Natural killer cell (primary cell): ENCODE results near the gene C6orf62. TPM values are rescaled to one million over a fixed set of nuclear protein-coding genes. Genes with fewer than 3 reads are reported as not detected.
A peak's percentile ranks its signal among the peaks of the same experiment; 100 is the strongest.
"Not testable (repeated sequence)": the region's sequence is repeated elsewhere in the genome, so short reads cannot be mapped to it uniquely, and the experiment has no call there.

ENCODE experiments used
- ATAC-seq, 3 donors: fragments of 150-1000 bp in 2 of 3; fragments of 200-7000 bp in 1 of 3; cut with Tn5 transposase; 1 replicate in 1 of 3; 2 replicates in 2 of 3; pipeline ENCODE4 v1.10.0; 2021; ENCODE audit warnings: mild to moderate bottlenecking in 2 of 3, moderate library complexity in 2 of 3
- DNase-seq, 2 donors: peaks; one replicate each; pipeline versions ENCODE4 v3.0.0 to v3.0.0-alpha.2; 2013 to 2021; ENCODE audit warnings: mixed read lengths in 1 of 2
- H3K27ac ChIP-seq: one replicate; pipeline ENCODE4 v1.5.1; 2013; ENCODE audit warnings: mild to moderate bottlenecking, low read length
- H3K27me3 ChIP-seq: one replicate; pipeline ENCODE4 v1.6.1; 2013; ENCODE audit warnings: low read length; ENCODE audit not compliant: control insufficient read depth, insufficient read depth
- H3K36me3 ChIP-seq: one replicate; pipeline ENCODE4 v1.6.1; 2013; ENCODE audit warnings: low read length; ENCODE audit not compliant: control insufficient read depth, insufficient read depth
- H3K4me1 ChIP-seq: one replicate; pipeline ENCODE4 v1.6.1; 2013; ENCODE audit warnings: low read length; ENCODE audit not compliant: control insufficient read depth, insufficient read depth
- H3K4me3 ChIP-seq: one replicate; pipeline ENCODE4 v1.5.1; 2013; ENCODE audit warnings: low read length
- H3K9me3 ChIP-seq: one replicate; pipeline ENCODE4 v1.6.1; 2013; ENCODE audit warnings: low read length; ENCODE audit not compliant: control insufficient read depth, insufficient read depth
- H3K27ac Mint-ChIP-seq, 2 donors: one replicate each; pipeline ENCODE4 v1.8.0; 2022; ENCODE audit warnings: mild to moderate bottlenecking in 2 of 2, mixed read lengths in 2 of 2, moderate library complexity in 1 of 2
- H3K27me3 Mint-ChIP-seq, 2 donors: one replicate each; pipeline ENCODE4 v1.8.0; 2022; ENCODE audit warnings: low read depth in 2 of 2, mixed read lengths in 2 of 2
- H3K36me3 Mint-ChIP-seq: one replicate; pipeline ENCODE4 v1.8.0; 2022; ENCODE audit warnings: mixed read lengths
- H3K4me1 Mint-ChIP-seq, 2 donors: one replicate each; pipeline ENCODE4 v1.8.0; 2022; ENCODE audit warnings: mixed read lengths in 2 of 2
- H3K4me3 Mint-ChIP-seq: one replicate; pipeline ENCODE4 v1.8.0; 2022; ENCODE audit warnings: mild to moderate bottlenecking, moderate library complexity, mixed read lengths
- H3K9me3 Mint-ChIP-seq, 2 donors: one replicate each; pipeline ENCODE4 v1.8.0; 2022; ENCODE audit warnings: mixed read lengths in 2 of 2
- WGBS: methylation state at CpG from one replicate; pipeline ENCODE4 v1.1.7; 2013; ENCODE audit warnings: missing lambda C conversion rate; ENCODE audit not compliant: insufficient coverage; 5-methylcytosine and 5-hydroxymethylcytosine counted together
- intact Hi-C: fragments of 100-400 bp; cut with micrococcal nuclease; formaldehyde crosslinking; loops from one replicate; pipeline ENCODE4 v1.14.2; 2022
- total RNA-seq, 4 donors: library from RNA; stranded (reverse); fragments of 120-200 nt in 1 of 4; gene quantifications; one replicate each; pipeline versions ENCODE4 v1.2.3 to v1.2.4, GENCODE V29; 2013 to 2022
- TF ChIP-seq, protein P1 (sequence below): fragments of 200-600 bp; IDR thresholded peaks from one replicate; pipeline ENCODE4 v1.8.0; 2022; ENCODE audit warnings: antibody characterized with exemption

C6orf62 gene
- total RNA-seq, 3 donors from 2014 or later (not counting 1 experiment from before 2014, with no cell fraction given) = 129 to 163 (median 130) TPM

DNA sequence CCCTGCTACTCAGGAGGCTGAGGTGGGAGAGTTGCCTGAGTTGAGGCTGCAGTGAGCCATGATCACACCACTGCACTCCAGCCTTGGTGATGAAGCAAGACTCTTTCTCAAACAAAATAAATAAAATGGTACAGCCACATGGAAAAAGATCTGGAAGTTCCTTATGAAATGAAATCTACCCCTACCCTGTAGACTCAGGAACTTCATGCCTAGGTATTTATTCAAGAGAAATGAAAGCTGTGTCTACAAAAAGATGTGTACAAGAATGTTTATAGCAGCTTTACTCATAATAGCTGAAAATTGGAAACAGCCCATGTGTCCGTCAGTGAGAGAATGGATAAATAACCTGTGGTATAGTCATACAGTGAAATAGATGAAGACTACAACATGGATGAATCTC lies 15.2 kb upstream of the C6orf62 start:
- WGBS = 93% methylated on average over 1 of the region's 1 CpG
- ATAC-seq = no peak
- no peak overlapping the region for H3K4me3 ChIP-seq
- Mint-ChIP-seq H3K4me1 (no peaks in the 10 kb centered on the region), H3K4me3 (no peak overlapping the region), H3K27me3 (peaks cover 20 to 39% of the 10 kb centered on the region in 2 donors), H3K36me3 (no peaks in the 10 kb centered on the region), H3K9me3 (peaks cover 0 to 4% of the 10 kb centered on the region in 2 donors), H3K27ac (no peak overlapping the region)
- H3K9me3 ChIP-seq = peaks cover 10% of the 10 kb centered on the region
- H3K4me1 ChIP-seq = no peaks in the 10 kb centered on the region
- no peaks in the 10 kb centered on the region for H3K36me3 ChIP-seq
- no peak overlapping the region for H3K27ac ChIP-seq
- H3K27me3 ChIP-seq = no peaks in the 10 kb centered on the region
- TF ChIP-seq, protein P1, sequence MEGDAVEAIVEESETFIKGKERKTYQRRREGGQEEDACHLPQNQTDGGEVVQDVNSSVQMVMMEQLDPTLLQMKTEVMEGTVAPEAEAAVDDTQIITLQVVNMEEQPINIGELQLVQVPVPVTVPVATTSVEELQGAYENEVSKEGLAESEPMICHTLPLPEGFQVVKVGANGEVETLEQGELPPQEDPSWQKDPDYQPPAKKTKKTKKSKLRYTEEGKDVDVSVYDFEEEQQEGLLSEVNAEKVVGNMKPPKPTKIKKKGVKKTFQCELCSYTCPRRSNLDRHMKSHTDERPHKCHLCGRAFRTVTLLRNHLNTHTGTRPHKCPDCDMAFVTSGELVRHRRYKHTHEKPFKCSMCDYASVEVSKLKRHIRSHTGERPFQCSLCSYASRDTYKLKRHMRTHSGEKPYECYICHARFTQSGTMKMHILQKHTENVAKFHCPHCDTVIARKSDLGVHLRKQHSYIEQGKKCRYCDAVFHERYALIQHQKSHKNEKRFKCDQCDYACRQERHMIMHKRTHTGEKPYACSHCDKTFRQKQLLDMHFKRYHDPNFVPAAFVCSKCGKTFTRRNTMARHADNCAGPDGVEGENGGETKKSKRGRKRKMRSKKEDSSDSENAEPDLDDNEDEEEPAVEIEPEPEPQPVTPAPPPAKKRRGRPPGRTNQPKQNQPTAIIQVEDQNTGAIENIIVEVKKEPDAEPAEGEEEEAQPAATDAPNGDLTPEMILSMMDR = no peak
- intact Hi-C loops = no loop called here
- no peak for DNase-seq

DNA sequence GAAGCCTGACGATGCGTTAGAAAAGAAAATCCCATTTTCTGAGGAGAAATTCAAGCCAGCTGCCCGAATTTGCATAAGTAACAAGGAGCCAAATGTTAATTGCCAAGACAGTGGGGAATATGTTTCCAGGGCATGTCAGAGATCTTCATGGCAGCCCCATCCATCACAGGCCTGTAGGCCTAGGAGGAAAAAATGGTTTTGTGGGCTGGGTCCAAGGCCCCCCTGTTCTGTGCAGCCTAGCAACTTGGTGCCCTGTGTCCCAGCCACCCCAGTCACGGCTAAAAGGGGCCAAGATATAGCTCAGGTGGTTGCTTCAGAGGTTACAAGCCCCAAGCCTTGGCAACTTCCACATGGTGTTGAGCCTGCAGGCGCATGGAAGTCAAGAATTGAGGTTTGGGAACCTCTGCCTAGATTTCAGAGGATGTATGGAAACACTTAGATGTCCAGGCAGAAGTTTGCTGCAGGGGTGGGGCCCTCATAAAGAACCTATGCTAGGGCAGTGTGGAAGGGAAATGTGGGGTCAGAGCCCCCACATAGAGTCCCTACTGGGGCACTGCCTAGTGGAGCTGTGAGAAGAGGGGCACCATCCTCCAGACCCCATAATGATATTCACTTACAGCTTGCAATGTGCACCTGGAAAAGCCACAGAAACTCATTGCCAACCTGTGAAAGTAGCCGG lies 12.6 kb upstream of the C6orf62 start:
- H3K36me3 ChIP-seq, ATAC-seq, H3K4me3 Mint-ChIP-seq, H3K27me3 ChIP-seq, DNase-seq, H3K4me1 ChIP-seq, H3K4me1 Mint-ChIP-seq, H3K4me3 ChIP-seq, H3K27ac ChIP-seq, H3K27ac Mint-ChIP-seq, H3K36me3 Mint-ChIP-seq, H3K9me3 Mint-ChIP-seq, intact Hi-C loops: not testable (repeated sequence)
- peaks cover 10% of the 10 kb centered on the region for H3K9me3 ChIP-seq
- WGBS = 93% methylated on average over 6 of the region's 6 CpGs
- H3K27me3 Mint-ChIP-seq = peaks cover 27 to 52% of the 10 kb centered on the region in 2 donors

DNA sequence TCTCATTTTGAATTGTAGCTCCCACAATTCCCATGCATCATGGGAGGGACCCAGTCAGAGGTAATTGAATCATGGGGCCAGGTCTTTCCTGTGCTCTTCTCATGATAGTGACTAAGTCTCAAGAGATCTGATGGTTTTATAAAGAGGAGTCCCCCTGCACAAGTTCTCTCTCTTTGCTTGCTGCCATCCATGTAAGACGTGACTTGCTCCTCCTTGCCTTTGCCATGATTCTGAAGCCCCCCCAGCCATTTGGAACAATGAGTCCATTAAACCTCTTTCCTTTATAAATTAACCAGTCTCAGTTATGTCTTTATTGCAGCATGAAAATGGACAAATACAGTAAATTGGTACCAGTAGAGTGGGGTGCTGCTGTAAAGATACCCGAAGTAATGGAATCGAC lies 11.7 kb upstream of the C6orf62 start:
- H3K9me3 ChIP-seq = peaks cover 10% of the 10 kb centered on the region
- peaks cover 29 to 51% of the 10 kb centered on the region in 2 donors for H3K27me3 Mint-ChIP-seq
- ATAC-seq, H3K4me3 Mint-ChIP-seq, intact Hi-C loops, H3K27me3 ChIP-seq, H3K27ac Mint-ChIP-seq, H3K27ac ChIP-seq, H3K4me1 Mint-ChIP-seq, H3K9me3 Mint-ChIP-seq, H3K4me3 ChIP-seq, DNase-seq, H3K4me1 ChIP-seq, H3K36me3 ChIP-seq, H3K36me3 Mint-ChIP-seq: not testable (repeated sequence)
- 88% methylated on average over 3 of the region's 3 CpGs for WGBS

DNA sequence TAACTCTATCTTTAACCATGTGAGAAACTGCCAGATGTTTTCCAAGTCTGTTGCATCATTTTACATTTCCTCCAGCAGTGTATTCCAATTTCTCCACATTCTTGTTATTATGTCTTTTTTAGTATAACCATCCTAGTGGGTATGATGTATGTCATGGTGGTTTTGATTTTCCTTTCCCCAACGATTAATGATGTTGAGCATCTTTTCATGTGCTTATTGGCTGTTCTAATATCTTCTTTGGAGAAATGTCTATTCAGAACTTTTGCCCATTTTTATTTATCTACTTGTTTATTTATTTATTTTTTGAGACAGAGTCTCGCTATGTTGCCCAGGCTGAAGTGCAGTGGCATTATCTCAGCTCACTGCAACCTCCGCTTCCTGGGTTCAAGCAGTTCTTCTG lies 4.3 kb upstream of the C6orf62 start:
- Histone ChIP-seq H3K27ac (no peak overlapping the region), H3K27me3 (no peaks in the 10 kb centered on the region), H3K9me3 (no peaks in the 10 kb centered on the region), H3K4me1 (peaks cover 17% of the 10 kb centered on the region), H3K4me3 (no peak overlapping the region), H3K36me3 (peaks cover 3% of the 10 kb centered on the region)
- H3K27ac Mint-ChIP-seq = peak overlapping the region in 1 of 2 donors; percentile 83
- intact Hi-C loops = no loop called here
- peaks cover 8 to 20% of the 10 kb centered on the region in 2 donors for H3K27me3 Mint-ChIP-seq
- peaks cover 33 to 37% of the 10 kb centered on the region in 2 donors for H3K4me1 Mint-ChIP-seq
- DNase-seq (no peak), ATAC-seq (no peak)
- peak overlapping the region; percentile 63 for H3K4me3 Mint-ChIP-seq
- H3K36me3 Mint-ChIP-seq = no peaks in the 10 kb centered on the region
- 100% methylated on average over 2 of the region's 3 CpGs for WGBS
- H3K9me3 Mint-ChIP-seq = no peaks in the 10 kb centered on the region
- TF ChIP-seq, protein P1 = no peak
